ENCODE measurements around the gene CNKSR3.

GRCh38 chr6:154434662-154435061 is 75.8 kb downstream of the CNKSR3 start:
- no peak for TF ChIP-seq POLR2A (IDR thresholded peaks at IDR 0.05; ENCODE audit: low read length)
- no peak for TF ChIP-seq GATA1 (IDR thresholded peaks at IDR 0.05; ENCODE audit: low read depth, low read length)

All from erythroblast (primary cell).